Parathyroid adenoma (tissue), 2 donors: ENCODE measurements around the gene ATP6V1B1.

ENCODE experiments used
- H2AFZ ChIP-seq: fragments of 300-600 bp; sonication (generic); one replicate; pipeline ENCODE4 v1.7.0; 2017; ENCODE audit warnings: antibody characterized with exemption, mild to moderate bottlenecking
- H3K27ac ChIP-seq: fragments of 300-600 bp; sonication (generic); one replicate; pipeline ENCODE4 v1.7.0; 2017
- H3K27me3 ChIP-seq: fragments of 300-600 bp; sonication (generic); one replicate; pipeline ENCODE4 v1.7.0; 2017; ENCODE audit warnings: low read length; ENCODE audit not compliant: control insufficient read depth, insufficient read depth
- H3K36me3 ChIP-seq: fragments of 300-600 bp; sonication (generic); one replicate; pipeline ENCODE4 v1.7.0; 2017; ENCODE audit warnings: low read length; ENCODE audit not compliant: control insufficient read depth, insufficient read depth
- H3K4me1 ChIP-seq: fragments of 300-600 bp; sonication (generic); one replicate; pipeline ENCODE4 v1.7.0; 2017; ENCODE audit warnings: control low read depth
- H3K4me2 ChIP-seq: fragments of 300-600 bp; sonication (generic); one replicate; pipeline ENCODE4 v1.7.0; 2017; ENCODE audit warnings: low read length
- H3K4me3 ChIP-seq: fragments of 300-600 bp; sonication (generic); one replicate; pipeline ENCODE4 v1.7.0; 2017; ENCODE audit warnings: low read depth, low read length
- H3K79me2 ChIP-seq: fragments of 300-600 bp; sonication (generic); one replicate; pipeline ENCODE4 v1.7.0; 2017; ENCODE audit warnings: control low read depth
- H3K9ac ChIP-seq: fragments of 300-600 bp; sonication (generic); one replicate; pipeline ENCODE4 v1.7.0; 2017; ENCODE audit warnings: mild to moderate bottlenecking
- H3K9me3 ChIP-seq: fragments of 300-600 bp; sonication (generic); one replicate; pipeline ENCODE4 v1.7.0; 2017; ENCODE audit warnings: low read length; ENCODE audit not compliant: control insufficient read depth
- CTCF ChIP-seq: fragments of 300-600 bp; sonication (generic); IDR thresholded peaks from one replicate; pipeline ENCODE4 v1.7.0; 2017; ENCODE audit warnings: antibody characterized with exemption, mild to moderate bottlenecking
- donor health status: primary hyperparathyroidism.

Gene ATP6V1B1

GRCh38 chr2:70906439-70907005 lies 29.2 kb upstream of the ATP6V1B1 start:
- H3K9ac ChIP-seq = no peak overlapping the region
- no peaks in the 10 kb centered on the region for H3K79me2 ChIP-seq
- H2AFZ ChIP-seq = no peak overlapping the region
- no peak overlapping the region for H3K4me3 ChIP-seq
- no peaks in the 10 kb centered on the region for H3K9me3 ChIP-seq
- no peak for TF ChIP-seq CTCF
- H3K27me3 ChIP-seq = no peaks in the 10 kb centered on the region
- H3K4me1 ChIP-seq = no peaks in the 10 kb centered on the region
- no peak overlapping the region for H3K4me2 ChIP-seq
- no peak overlapping the region for H3K27ac ChIP-seq
- H3K36me3 ChIP-seq = no peaks in the 10 kb centered on the region

GRCh38 chr2:70907130-70908057 lies 28.3 kb upstream of the ATP6V1B1 start:
- Histone ChIP-seq H3K4me1 (no peaks in the 10 kb centered on the region), H3K27ac (no peak overlapping the region), H3K9me3 (no peaks in the 10 kb centered on the region), H3K4me2 (no peak overlapping the region), H3K27me3 (no peaks in the 10 kb centered on the region), H2AFZ (no peak overlapping the region), H3K79me2 (no peaks in the 10 kb centered on the region), H3K9ac (no peak overlapping the region), H3K36me3 (no peaks in the 10 kb centered on the region), H3K4me3 (no peak overlapping the region)
- no peak for TF ChIP-seq CTCF

- Histone ChIP-seq H3K27ac (no peak overlapping the region), H3K4me1 (no peaks in the 10 kb centered on the region), H3K4me2 (no peak overlapping the region), H3K9ac (no peak overlapping the region), H3K9me3 (no peaks in the 10 kb centered on the region), H2AFZ (no peak overlapping the region), H3K27me3 (no peaks in the 10 kb centered on the region), H3K4me3 (no peak overlapping the region), H3K79me2 (no peaks in the 10 kb centered on the region), H3K36me3 (no peaks in the 10 kb centered on the region)
- no peak for TF ChIP-seq CTCF
These were observed 19.4 kb upstream of the ATP6V1B1 start for GRCh38 chr2:70916291-70916690.

- Histone ChIP-seq H3K4me1 (no peaks in the 10 kb centered on the region), H3K9ac (no peak overlapping the region), H3K36me3 (no peaks in the 10 kb centered on the region), H2AFZ (no peak overlapping the region), H3K9me3 (no peaks in the 10 kb centered on the region), H3K27me3 (no peaks in the 10 kb centered on the region), H3K4me3 (no peak overlapping the region), H3K79me2 (no peaks in the 10 kb centered on the region), H3K27ac (no peak overlapping the region), H3K4me2 (no peak overlapping the region)
- TF ChIP-seq CTCF = no peak
These were observed 17.7 kb upstream of the ATP6V1B1 start for GRCh38 chr2:70918016-70918415.
